HCT116 (cell line): ENCODE data around the gene SHC4. TPM values are rescaled to one million over a fixed set of nuclear protein-coding genes. Genes with fewer than 3 reads are reported as not detected.

Experiments
- ATAC-seq: fragments of 200-7000 bp; cut with Tn5 transposase; 2 replicates; pipeline ENCODE4 v1.9.1; 2020; ENCODE audit warnings: mild to moderate bottlenecking, moderate library complexity
- BruUV-seq: library from RNA; stranded (reverse); fragments of 400-500 nt; replicated peaks from 2 replicates; lab custom pipeline; 2021; lab: Mats Ljungman, UMichigan
- CTCF ChIA-PET: fragments of 300-600 bp; sonication (Branson Sonifier 250); formaldehyde crosslinking; loops from one replicate; lab custom pipeline; 2021; ENCODE audit warnings: antibody characterized with exemption; lab: Charles Lee
- POLR2A ChIA-PET: fragments of 300-600, 350-600 bp; sonication (Branson Sonifier 250); formaldehyde crosslinking; loops from one replicate; lab custom pipeline; 2021; ENCODE audit warnings: antibody characterized with exemption; lab: Charles Lee
- RAD21 ChIA-PET, 2 experiments: fragments of 300-600 bp; sonication (Branson Sonifier 250); formaldehyde crosslinking; loops; one replicate each; lab custom pipeline; 2023; ENCODE audit warnings: low total read pairs in 2 of 2; ENCODE audit not compliant: uncharacterized antibody in 2 of 2, unreplicated experiment in 2 of 2, low non-redundant PET in 1 of 2; lab: Charles Lee
- DNase-seq: peaks from one replicate; pipeline ENCODE4 v3.0.0-alpha.2; 2010; ENCODE audit warnings: low read depth, low spot score
- H2AFZ ChIP-seq: fragments of 200-600 bp; shearing (Covaris generic), sonication (generic); 2 replicates; pipeline ENCODE4 v1.6.1; 2017; ENCODE audit warnings: low read depth, mixed run types, mixed read lengths, antibody characterized with exemption, low read length; ENCODE audit not compliant: poor library complexity, severe bottlenecking
- H3K27ac ChIP-seq: 2 replicates; pipeline ENCODE4 v1.5.1; 2012; ENCODE audit warnings: low read depth, low read length
- H3K27me3 ChIP-seq: fragments of 200-600 bp; sonication (generic); 2 replicates; pipeline ENCODE4 v1.6.1; 2016; ENCODE audit warnings: mixed run types, low read length, mixed read lengths; ENCODE audit not compliant: insufficient read depth
- H3K36me3 ChIP-seq, 2 experiments: fragments of 200-500 bp in 1 of 2; fragments of 200-600 bp in 1 of 2; sonication (Bioruptor generic) in 1 of 2; sonication (generic) in 1 of 2; 2 replicates each; pipeline versions ENCODE4 v1.5.1 to v1.6.1; 2014 to 2016; ENCODE audit warnings: low read length in 2 of 2, inconsistent platforms in 1 of 2, mixed read lengths in 1 of 2, mixed run types in 1 of 2; ENCODE audit not compliant: insufficient read depth in 2 of 2, control insufficient read depth in 1 of 2
- H3K4me1 ChIP-seq, 2 experiments: fragments of 200-600 bp in 1 of 2; sonication (generic) in 1 of 2; 2 replicates each; pipeline versions ENCODE4 v1.5.1 to v1.6.1; 2012 to 2017; ENCODE audit warnings: low read length in 2 of 2, inconsistent platforms in 1 of 2, mild to moderate bottlenecking in 1 of 2, mixed read lengths in 1 of 2, mixed run types in 1 of 2, moderate library complexity in 1 of 2; ENCODE audit not compliant: insufficient read depth in 2 of 2, control insufficient read depth in 1 of 2
- H3K4me2 ChIP-seq: fragments of 200-600 bp; sonication (generic); 2 replicates; pipeline ENCODE4 v1.6.1; 2017; ENCODE audit warnings: mixed run types, low read length, mixed read lengths
- H3K4me3 ChIP-seq, 2 experiments: fragments of 200-600 bp in 1 of 2; sonication (generic) in 1 of 2; replicated peaks in 1 of 2; 2 replicates each; pipeline ENCODE4 v1.5.1; 2011 to 2016; ENCODE audit warnings: low read length in 2 of 2, control low read depth in 1 of 2, low read depth in 1 of 2, mild to moderate bottlenecking in 1 of 2, mixed read lengths in 1 of 2, mixed run types in 1 of 2
- H3K79me2 ChIP-seq: fragments of 200-600 bp; sonication (generic); 2 replicates; pipeline ENCODE4 v1.6.1; 2017; ENCODE audit warnings: mild to moderate bottlenecking, mixed run types, low read length, moderate library complexity, mixed read lengths; ENCODE audit not compliant: insufficient read depth
- H3K9ac ChIP-seq: fragments of 200-600 bp; sonication (generic); 2 replicates; pipeline ENCODE4 v1.6.1; 2016; ENCODE audit warnings: low read length, mixed read lengths
- H3K9me2 ChIP-seq: fragments of 200-600 bp; sonication (generic), shearing (Covaris generic); 2 replicates; pipeline ENCODE4 v1.6.1; 2017; ENCODE audit warnings: mixed run types, mild to moderate bottlenecking, moderate library complexity; ENCODE audit not compliant: insufficient read depth
- H3K9me3 ChIP-seq, 2 experiments: fragments of 200-500 bp in 1 of 2; fragments of 200-600 bp in 1 of 2; sonication (Bioruptor generic) in 1 of 2; sonication (generic) in 1 of 2; 2 replicates each; pipeline ENCODE4 v1.6.1; 2014 to 2017; ENCODE audit warnings: low read length in 2 of 2, mixed read lengths in 2 of 2, inconsistent platforms in 1 of 2, low read depth in 1 of 2, mild to moderate bottlenecking in 1 of 2, mixed run types in 1 of 2, moderate library complexity in 1 of 2; ENCODE audit not compliant: control insufficient read depth in 1 of 2, insufficient read depth in 1 of 2
- H4K20me1 ChIP-seq: fragments of 200-600 bp; sonication (generic), shearing (Covaris generic); 2 replicates; pipeline ENCODE4 v1.6.1; 2017; ENCODE audit warnings: mixed run types, mild to moderate bottlenecking, moderate library complexity; ENCODE audit not compliant: insufficient read depth
- ATF3 ChIP-seq: IDR thresholded peaks from 2 replicates; pipeline ENCODE4 v1.6.1; 2012
- EZH2 ChIP-seq: fragments of 200-600 bp; sonication (generic); IDR thresholded peaks from 2 replicates; pipeline ENCODE4 v1.6.1; 2017; ENCODE audit warnings: antibody characterized with exemption, mixed run types
- MAX ChIP-seq: IDR thresholded peaks from 2 replicates; pipeline ENCODE4 v1.6.1; 2012
- ZFX ChIP-seq: fragments of 450-650 bp; IDR thresholded peaks from 2 replicates; pipeline ENCODE4 v1.6.1; 2017
- intact Hi-C: fragments of 100-400 bp; cut with micrococcal nuclease; formaldehyde crosslinking; loops from 2 replicates; pipeline ENCODE4 v1.10.0; 2022
- total RNA-seq: library from RNA; stranded (reverse); gene quantifications from one replicate; pipeline ENCODE4 v1.2.1, GENCODE V29; 2021; ENCODE audit not compliant: unreplicated experiment

Gene SHC4
- total RNA-seq, 1 experiment from 2014 or later: 0.44 TPM

- H3K27ac ChIP-seq: no peak overlapping the region
- no peaks in the 10 kb centered on the region for H3K4me1 ChIP-seq
- H3K4me3 ChIP-seq: no peak overlapping the region
- H3K9ac ChIP-seq: no peak overlapping the region
- no peak for ATAC-seq
- H2AFZ ChIP-seq: no peak overlapping the region
- no peak for TF ChIP-seq MAX
- DNase-seq: no peak
- no peaks in the 10 kb centered on the region for H3K79me2 ChIP-seq
- CTCF ChIA-PET: no interaction called here
- H4K20me1 ChIP-seq: no peaks in the 10 kb centered on the region
- RAD21 ChIA-PET: no interaction called here
- no peak overlapping the region for H3K4me2 ChIP-seq
- no peaks in the 10 kb centered on the region for H3K9me2 ChIP-seq
- BruUV-seq: no TSS peak
- POLR2A ChIA-PET: no interaction called here
- no peaks in the 10 kb centered on the region for H3K36me3 ChIP-seq
- H3K9me3 ChIP-seq: no peaks in the 10 kb centered on the region
- no peaks in the 10 kb centered on the region for H3K27me3 ChIP-seq
- intact Hi-C loops: no loop called here
Observed at GRCh38 chr15:48833526-48834239, 130.0 kb downstream of the SHC4 start.

GRCh38 chr15:48832648-48833047 lies 131.1 kb downstream of the SHC4 start:
- TF ChIP-seq ATF3 (no peak), EZH2 (no peak), ZFX (no peak)
- ATAC-seq (no peak), DNase-seq (no peak)
- no peaks in the 10 kb centered on the region for H3K36me3 ChIP-seq
- ChIA-PET POLR2A (no interaction called here), RAD21 (no interaction called here), CTCF (no interaction called here)
- H3K79me2 ChIP-seq: no peaks in the 10 kb centered on the region
- no peak overlapping the region for H3K27ac ChIP-seq
- H2AFZ ChIP-seq: no peak overlapping the region
- BruUV-seq: no TSS peak
- H3K9ac ChIP-seq: no peak overlapping the region
- H4K20me1 ChIP-seq: no peaks in the 10 kb centered on the region
- intact Hi-C loops: no loop called here
- H3K4me3 ChIP-seq: no peak overlapping the region
- no peaks in the 10 kb centered on the region for H3K27me3 ChIP-seq
- no peaks in the 10 kb centered on the region for H3K9me3 ChIP-seq
- no peaks in the 10 kb centered on the region for H3K9me2 ChIP-seq
- no peaks in the 10 kb centered on the region for H3K4me1 ChIP-seq
- no peak overlapping the region for H3K4me2 ChIP-seq
